Stimulated activated CD8-positive, alpha-beta memory T cell treated with anti-CD3 and anti-CD28 coated beads, Interleukin-12 subunit alpha, Interleukin-12 subunit beta, amount 100 ng/mL, for 24 hours (primary cell): Measurements from ENCODE around the gene CD40.
A peak's percentile ranks its signal among the peaks of the same experiment; 100 is the strongest.

ENCODE experiments used
- DNase-seq: peaks from one replicate; pipeline ENCODE4 v3.0.0-alpha.2; 2020; ENCODE audit errors: extremely low read depth

CD40 gene

GRCh38 chr20:46172961-46173536 is 54.9 kb downstream of the CD40 start:
- DNase-seq = no peak

GRCh38 chr20:46173652-46174468 is 55.7 kb downstream of the CD40 start:
- no peak for DNase-seq

GRCh38 chr20:46174469-46175126 is 56.5 kb downstream of the CD40 start:
- DNase-seq = peak; percentile 39

GRCh38 chr20:46175127-46175494 is 57.0 kb downstream of the CD40 start:
- no peak for DNase-seq

GRCh38 chr20:46176739-46177378 is 58.7 kb downstream of the CD40 start:
- no peak for DNase-seq

- no peak for DNase-seq
Observed at GRCh38 chr20:46177768-46178167, 59.7 kb downstream of the CD40 start.

- DNase-seq = no peak
Observed at GRCh38 chr20:46178891-46179290, 60.8 kb downstream of the CD40 start.
